ENCODE data around the gene UMODL1. TPM values are rescaled to one million over a fixed set of nuclear protein-coding genes. Genes with fewer than 3 reads are reported as not detected.

The UMODL1 gene
- total and polyA plus RNA-seq, 2 donors: 1.4 to 1.7 TPM

DNA sequence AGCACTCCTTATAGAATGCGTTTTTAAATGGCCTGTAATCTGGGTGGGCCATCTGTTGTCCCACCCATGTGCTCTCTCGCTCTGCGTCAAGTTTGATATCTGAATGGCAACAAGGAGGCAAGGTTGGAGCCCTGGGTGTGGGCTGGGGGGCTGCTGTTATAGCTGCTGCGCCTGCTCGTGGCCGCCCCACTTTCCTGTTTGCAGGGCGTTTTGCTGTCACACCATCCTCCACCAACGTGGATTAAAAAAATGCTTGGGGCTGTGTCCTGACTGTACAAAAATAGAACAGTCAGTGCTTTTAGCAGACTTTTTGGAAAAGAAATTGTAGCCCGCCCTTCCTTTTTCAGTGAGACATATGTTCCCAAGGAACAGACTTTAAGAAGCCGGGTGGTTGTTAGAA, 25.4 kb downstream of the UMODL1 start:
- Histone ChIP-seq H3K27me3 (ENCODE audit: control insufficient read depth in 2 of 2, insufficient read depth in 1 of 2, low read length in 1 of 2) (no peaks in the 10 kb centered on the region), H3K4me3 (ENCODE audit: low read length in 2 of 2) (no peak overlapping the region), H3K9me3 (ENCODE audit: control insufficient read depth in 2 of 2, insufficient read depth in 1 of 2, low read length in 1 of 2) (peaks cover 0 to 13% of the 10 kb centered on the region in 2 donors), H3K27ac (ENCODE audit: low read depth in 1 of 2, low read length in 1 of 2) (no peak overlapping the region), H3K36me3 (ENCODE audit: control insufficient read depth in 2 of 2, insufficient read depth in 2 of 2, low read length in 1 of 2) (no peaks in the 10 kb centered on the region), H3K4me1 (ENCODE audit: control insufficient read depth in 2 of 2, insufficient read depth in 2 of 2, low read length in 2 of 2) (peaks cover 6 to 13% of the 10 kb centered on the region in 2 donors)
- 55% methylated on average over 10 of the region's 10 CpGs for WGBS
- no peak for DNase-seq (ENCODE audit: low read depth in 6 of 9, low spot score in 9 of 9)

DNA sequence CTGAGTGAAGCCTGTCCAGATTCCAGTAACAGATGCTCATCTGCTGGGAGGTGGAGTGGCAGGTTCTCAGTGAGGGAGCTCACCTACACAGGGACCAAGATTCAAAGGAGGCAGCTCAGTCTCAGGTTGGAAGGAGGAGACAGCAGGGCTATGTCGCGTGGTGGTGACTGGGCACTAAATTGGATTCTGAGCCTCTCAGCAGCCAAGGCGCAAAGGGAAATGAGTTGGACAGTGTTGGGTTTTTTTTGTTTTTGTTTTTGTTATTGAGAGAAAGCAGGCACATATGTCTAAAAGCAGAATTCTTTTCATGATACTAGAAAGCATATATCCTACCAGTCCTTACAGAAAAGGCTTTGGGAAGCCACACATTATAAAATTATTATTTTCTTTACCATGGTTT, 26.2 kb downstream of the UMODL1 start:
- DNase-seq (ENCODE audit: low read depth in 6 of 9, low spot score in 9 of 9): no peak
- no peak overlapping the region for H3K4me3 ChIP-seq (ENCODE audit: low read length in 2 of 2)
- no peaks in the 10 kb centered on the region for H3K27me3 ChIP-seq (ENCODE audit: control insufficient read depth in 2 of 2, insufficient read depth in 1 of 2, low read length in 1 of 2)
- H3K36me3 ChIP-seq (ENCODE audit: control insufficient read depth in 2 of 2, insufficient read depth in 2 of 2, low read length in 1 of 2): no peaks in the 10 kb centered on the region
- no peak overlapping the region for H3K27ac ChIP-seq (ENCODE audit: low read depth in 1 of 2, low read length in 1 of 2)
- WGBS: 98% methylated on average over 3 of the region's 3 CpGs
- H3K9me3 ChIP-seq (ENCODE audit: control insufficient read depth in 2 of 2, insufficient read depth in 1 of 2, low read length in 1 of 2): peaks cover 0 to 13% of the 10 kb centered on the region in 2 donors
- H3K4me1 ChIP-seq (ENCODE audit: control insufficient read depth in 2 of 2, insufficient read depth in 2 of 2, low read length in 2 of 2): peaks cover 12 to 20% of the 10 kb centered on the region in 2 donors

DNA sequence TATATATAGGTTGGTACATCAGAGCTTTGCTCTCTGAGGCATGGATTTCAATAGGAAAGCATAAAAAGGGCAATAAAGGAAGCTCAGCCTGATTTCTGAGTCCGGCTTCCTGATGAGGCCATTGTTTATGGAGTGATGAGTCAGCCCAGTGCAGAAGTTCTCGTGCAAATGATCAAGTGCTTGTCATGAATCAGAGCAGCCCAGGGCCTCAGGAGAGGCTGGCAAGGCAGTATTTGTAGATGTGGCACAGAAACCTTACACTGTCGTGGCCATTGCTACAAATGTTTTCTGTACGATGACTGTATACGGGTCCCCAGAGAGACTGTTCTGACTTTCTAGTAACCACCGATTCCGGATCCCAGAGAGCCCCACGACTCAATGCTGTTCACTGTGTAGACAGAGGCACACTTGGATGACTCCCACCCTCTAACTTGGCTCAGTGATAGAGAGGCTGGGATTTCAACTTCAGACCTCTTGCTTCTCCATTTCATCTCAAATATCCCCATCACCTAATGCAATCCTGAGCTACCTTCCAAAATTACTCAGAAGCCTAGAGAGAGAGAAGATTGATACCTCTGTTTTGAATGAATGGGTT, 26.8 kb downstream of the UMODL1 start:
- H3K27ac ChIP-seq (ENCODE audit: low read depth in 1 of 2, low read length in 1 of 2): no peak overlapping the region
- WGBS: 78% methylated on average over 8 of the region's 8 CpGs

DNA sequence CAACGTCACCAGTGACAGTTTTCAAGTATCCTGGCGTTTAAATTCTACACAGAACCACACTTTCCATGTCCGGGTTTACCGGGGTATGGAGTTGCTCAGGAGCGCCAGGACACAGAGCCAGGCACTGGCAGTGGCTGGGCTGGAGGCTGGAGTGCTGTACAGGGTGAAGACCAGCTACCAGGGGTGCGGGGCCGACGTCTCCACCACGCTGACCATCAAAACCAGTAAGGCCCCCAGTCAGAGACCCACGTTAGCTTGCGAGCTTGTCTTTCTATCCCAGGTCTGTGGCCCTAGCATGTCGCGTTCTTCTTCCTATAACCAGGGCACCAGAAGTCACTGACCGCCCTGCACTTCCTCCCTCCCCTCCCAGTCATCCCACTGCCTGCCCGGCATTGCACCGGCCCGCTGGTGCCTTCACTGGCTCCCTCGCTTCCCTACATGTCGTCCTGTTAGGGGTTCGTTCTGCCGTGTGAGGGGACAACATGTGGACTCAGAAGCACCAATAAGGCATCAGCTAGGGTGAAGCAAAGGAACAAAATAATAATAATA, 27.9 kb downstream of the UMODL1 start:
- H3K4me1 ChIP-seq (ENCODE audit: control insufficient read depth in 2 of 2, insufficient read depth in 2 of 2, low read length in 2 of 2): peaks cover 16 to 32% of the 10 kb centered on the region in 2 donors
- H3K9me3 ChIP-seq (ENCODE audit: control insufficient read depth in 2 of 2, insufficient read depth in 1 of 2, low read length in 1 of 2): peaks cover 0 to 12% of the 10 kb centered on the region in 2 donors
- H3K4me3 ChIP-seq (ENCODE audit: low read length in 2 of 2): no peak overlapping the region
- no peak overlapping the region for H3K27ac ChIP-seq (ENCODE audit: low read depth in 1 of 2, low read length in 1 of 2)
- no peaks in the 10 kb centered on the region for H3K36me3 ChIP-seq (ENCODE audit: control insufficient read depth in 2 of 2, insufficient read depth in 2 of 2, low read length in 1 of 2)
- WGBS: 96% methylated on average over 21 of the region's 21 CpGs
- no peak for DNase-seq (ENCODE audit: low read depth in 6 of 9, low spot score in 9 of 9)
- H3K27me3 ChIP-seq (ENCODE audit: control insufficient read depth in 2 of 2, insufficient read depth in 1 of 2, low read length in 1 of 2): no peaks in the 10 kb centered on the region

More for the DNA sequence above, 26.8 kb downstream of the UMODL1 start:
- Histone ChIP-seq H3K9me3 (ENCODE audit: control insufficient read depth in 2 of 2, insufficient read depth in 1 of 2, low read length in 1 of 2) (peaks cover 0 to 13% of the 10 kb centered on the region in 2 donors), H3K4me1 (ENCODE audit: control insufficient read depth in 2 of 2, insufficient read depth in 2 of 2, low read length in 2 of 2) (peaks cover 16 to 27% of the 10 kb centered on the region in 2 donors), H3K36me3 (ENCODE audit: control insufficient read depth in 2 of 2, insufficient read depth in 2 of 2, low read length in 1 of 2) (no peaks in the 10 kb centered on the region), H3K4me3 (ENCODE audit: low read length in 2 of 2) (no peak overlapping the region), H3K27me3 (ENCODE audit: control insufficient read depth in 2 of 2, insufficient read depth in 1 of 2, low read length in 1 of 2) (no peaks in the 10 kb centered on the region)
- no peak for DNase-seq (ENCODE audit: low read depth in 6 of 9, low spot score in 9 of 9)

DNA sequence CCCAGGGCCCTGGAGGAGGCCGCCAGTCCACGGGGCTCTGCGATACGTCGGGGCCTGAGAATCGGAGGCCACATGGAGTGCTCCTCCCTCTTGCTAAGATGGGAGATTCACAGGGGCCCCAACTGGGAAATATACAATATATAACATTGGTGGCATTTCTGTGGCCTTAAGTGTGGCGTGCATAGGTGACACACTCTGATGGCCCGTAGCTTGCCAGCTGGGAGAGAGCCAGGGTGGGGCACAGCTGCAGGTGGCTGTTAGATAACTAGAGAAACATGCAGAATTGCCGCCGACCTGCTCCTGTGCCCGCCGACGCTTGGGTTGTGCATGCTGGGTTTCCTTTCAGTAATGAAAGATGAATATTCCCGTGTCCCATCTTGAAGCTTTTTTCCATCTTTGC, 30.1 kb downstream of the UMODL1 start:
- no peak overlapping the region for H3K27ac ChIP-seq (ENCODE audit: low read depth in 1 of 2, low read length in 1 of 2)
- H3K4me1 ChIP-seq (ENCODE audit: control insufficient read depth in 2 of 2, insufficient read depth in 2 of 2, low read length in 2 of 2): peaks cover 16 to 35% of the 10 kb centered on the region in 2 donors
- peak in 2 of 9 donors; percentile 41 to 72 for DNase-seq (ENCODE audit: low read depth in 6 of 9, low spot score in 9 of 9)
- H3K4me3 ChIP-seq (ENCODE audit: low read length in 2 of 2): no peak overlapping the region
- H3K27me3 ChIP-seq (ENCODE audit: control insufficient read depth in 2 of 2, insufficient read depth in 1 of 2, low read length in 1 of 2): no peaks in the 10 kb centered on the region
- 57% methylated on average over 14 of the region's 14 CpGs for WGBS
- H3K9me3 ChIP-seq (ENCODE audit: control insufficient read depth in 2 of 2, insufficient read depth in 1 of 2, low read length in 1 of 2): no peaks in the 10 kb centered on the region
- H3K36me3 ChIP-seq (ENCODE audit: control insufficient read depth in 2 of 2, insufficient read depth in 2 of 2, low read length in 1 of 2): no peaks in the 10 kb centered on the region

DNA sequence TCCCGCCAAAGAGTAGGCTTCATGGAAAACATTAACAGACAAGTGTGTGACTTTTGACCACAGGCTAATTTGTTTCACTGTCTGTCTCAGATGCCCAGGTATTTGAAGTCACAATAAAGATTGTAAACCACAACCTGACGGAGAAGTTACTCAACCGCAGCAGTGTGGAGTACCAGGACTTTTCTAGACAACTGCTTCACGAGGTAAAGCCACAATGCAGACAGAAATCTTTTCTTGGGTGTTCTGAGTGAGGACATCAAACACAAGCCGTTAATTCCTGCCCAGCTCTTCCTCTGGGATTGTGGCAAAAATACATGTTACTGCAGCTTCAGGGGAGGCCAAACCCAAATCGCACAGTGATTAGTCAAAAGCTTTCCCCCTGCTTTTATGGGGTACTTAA, 31.0 kb downstream of the UMODL1 start:
- peak in 1 of 9 donors; percentile 55 for DNase-seq (ENCODE audit: low read depth in 6 of 9, low spot score in 9 of 9)
- Histone ChIP-seq H3K27ac (ENCODE audit: low read depth in 1 of 2, low read length in 1 of 2) (no peak overlapping the region), H3K9me3 (ENCODE audit: control insufficient read depth in 2 of 2, insufficient read depth in 1 of 2, low read length in 1 of 2) (no peaks in the 10 kb centered on the region), H3K36me3 (ENCODE audit: control insufficient read depth in 2 of 2, insufficient read depth in 2 of 2, low read length in 1 of 2) (no peaks in the 10 kb centered on the region), H3K4me1 (ENCODE audit: control insufficient read depth in 2 of 2, insufficient read depth in 2 of 2, low read length in 2 of 2) (peaks cover 16 to 34% of the 10 kb centered on the region in 2 donors), H3K27me3 (ENCODE audit: control insufficient read depth in 2 of 2, insufficient read depth in 1 of 2, low read length in 1 of 2) (no peaks in the 10 kb centered on the region), H3K4me3 (ENCODE audit: low read length in 2 of 2) (no peak overlapping the region)
- 23% methylated on average over 6 of the region's 6 CpGs for WGBS

DNA sequence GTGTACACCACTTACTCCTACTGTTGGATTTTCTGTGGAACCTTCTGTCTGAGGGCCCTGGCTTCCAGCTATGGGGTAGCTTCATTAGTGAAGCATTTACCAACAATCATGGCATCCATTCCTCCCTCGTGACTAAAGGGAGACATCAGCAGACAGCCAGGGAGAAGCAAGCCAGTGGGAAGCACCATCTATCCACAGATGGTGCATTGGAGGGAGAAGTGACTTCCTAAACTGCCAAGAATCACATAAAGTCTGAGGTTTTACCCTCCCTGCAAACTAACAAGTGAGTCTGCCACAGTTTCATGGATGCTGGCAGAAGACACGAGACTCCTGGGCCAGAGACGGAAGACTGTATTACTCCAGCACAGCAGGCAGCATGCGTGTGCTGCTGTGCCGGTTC, 31.4 kb downstream of the UMODL1 start:
- Histone ChIP-seq H3K4me3 (ENCODE audit: low read length in 2 of 2) (no peak overlapping the region), H3K4me1 (ENCODE audit: control insufficient read depth in 2 of 2, insufficient read depth in 2 of 2, low read length in 2 of 2) (peaks cover 20 to 39% of the 10 kb centered on the region in 2 donors), H3K36me3 (ENCODE audit: control insufficient read depth in 2 of 2, insufficient read depth in 2 of 2, low read length in 1 of 2) (no peaks in the 10 kb centered on the region), H3K9me3 (ENCODE audit: control insufficient read depth in 2 of 2, insufficient read depth in 1 of 2, low read length in 1 of 2) (no peaks in the 10 kb centered on the region), H3K27ac (ENCODE audit: low read depth in 1 of 2, low read length in 1 of 2) (no peak overlapping the region), H3K27me3 (ENCODE audit: control insufficient read depth in 2 of 2, insufficient read depth in 1 of 2, low read length in 1 of 2) (no peaks in the 10 kb centered on the region)
- 98% methylated on average over 5 of the region's 5 CpGs for WGBS
- DNase-seq (ENCODE audit: low read depth in 6 of 9, low spot score in 9 of 9): no peak

DNA sequence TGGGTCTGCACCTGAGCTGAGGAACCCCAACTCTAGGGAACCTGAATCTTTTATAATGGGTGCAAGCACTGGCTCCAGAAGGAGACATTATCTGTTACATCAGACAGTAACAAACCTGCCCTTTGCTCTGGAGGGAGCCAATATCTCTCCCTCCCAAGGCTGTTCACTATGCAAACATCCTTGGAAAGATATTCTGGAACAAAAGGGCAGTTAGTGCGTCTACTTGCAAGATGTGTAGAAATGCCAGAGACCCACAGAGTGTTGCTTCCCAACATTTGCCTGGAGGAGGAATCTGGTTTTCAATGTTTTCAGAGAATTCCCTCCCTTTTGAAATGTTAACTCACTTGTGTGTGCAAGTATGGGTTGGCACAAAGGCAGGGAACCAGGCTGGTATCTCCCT, 31.9 kb downstream of the UMODL1 start:
- no peak overlapping the region for H3K27ac ChIP-seq (ENCODE audit: low read depth in 1 of 2, low read length in 1 of 2)
- WGBS: 96% methylated on average over 1 of the region's 1 CpG
- DNase-seq (ENCODE audit: low read depth in 6 of 9, low spot score in 9 of 9): no peak
- H3K27me3 ChIP-seq (ENCODE audit: control insufficient read depth in 2 of 2, insufficient read depth in 1 of 2, low read length in 1 of 2): no peaks in the 10 kb centered on the region
- no peak overlapping the region for H3K4me3 ChIP-seq (ENCODE audit: low read length in 2 of 2)
- peaks cover 22 to 43% of the 10 kb centered on the region in 2 donors for H3K4me1 ChIP-seq (ENCODE audit: control insufficient read depth in 2 of 2, insufficient read depth in 2 of 2, low read length in 2 of 2)
- no peaks in the 10 kb centered on the region for H3K9me3 ChIP-seq (ENCODE audit: control insufficient read depth in 2 of 2, insufficient read depth in 1 of 2, low read length in 1 of 2)
- H3K36me3 ChIP-seq (ENCODE audit: control insufficient read depth in 2 of 2, insufficient read depth in 2 of 2, low read length in 1 of 2): no peaks in the 10 kb centered on the region

DNA sequence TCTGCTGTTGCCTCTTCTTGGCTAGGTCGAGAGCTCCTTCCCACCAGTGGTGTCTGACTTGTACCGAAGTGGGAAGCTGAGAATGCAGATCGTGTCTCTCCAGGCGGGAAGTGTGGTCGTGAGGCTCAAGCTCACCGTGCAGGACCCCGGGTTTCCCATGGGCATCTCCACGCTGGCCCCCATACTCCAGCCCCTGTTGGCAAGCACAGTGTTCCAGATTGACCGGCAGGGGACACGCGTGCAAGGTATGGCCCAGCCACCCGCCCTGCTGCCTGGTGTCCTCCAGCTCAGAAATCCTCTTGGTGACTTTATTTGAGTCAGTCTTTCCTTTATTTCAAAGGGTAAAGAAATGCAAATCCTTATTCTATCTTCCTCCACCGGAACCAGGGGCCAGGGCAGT, 32.7 kb downstream of the UMODL1 start:
- WGBS: 98% methylated on average over 13 of the region's 13 CpGs
- DNase-seq (ENCODE audit: low read depth in 6 of 9, low spot score in 9 of 9): no peak
- no peaks in the 10 kb centered on the region for H3K36me3 ChIP-seq (ENCODE audit: control insufficient read depth in 2 of 2, insufficient read depth in 2 of 2, low read length in 1 of 2)
- H3K27ac ChIP-seq (ENCODE audit: low read depth in 1 of 2, low read length in 1 of 2): no peak overlapping the region
- no peaks in the 10 kb centered on the region for H3K9me3 ChIP-seq (ENCODE audit: control insufficient read depth in 2 of 2, insufficient read depth in 1 of 2, low read length in 1 of 2)
- peaks cover 24 to 52% of the 10 kb centered on the region in 2 donors for H3K4me1 ChIP-seq (ENCODE audit: control insufficient read depth in 2 of 2, insufficient read depth in 2 of 2, low read length in 2 of 2)
- H3K4me3 ChIP-seq (ENCODE audit: low read length in 2 of 2): no peak overlapping the region
- no peaks in the 10 kb centered on the region for H3K27me3 ChIP-seq (ENCODE audit: control insufficient read depth in 2 of 2, insufficient read depth in 1 of 2, low read length in 1 of 2)
